Cerebellar cortex (tissue), 1 donor: ENCODE data around the gene SGO2.
"Not testable (repeated sequence)": the region's sequence is repeated elsewhere in the genome, so short reads cannot be mapped to it uniquely, and the experiment has no call there.

Source experiments
- DNase-seq: peaks from one replicate; pipeline ENCODE4 v3.0.0-alpha.2; 2015; ENCODE audit warnings: low spot score

SGO2 gene

GRCh38 chr2:200525066-200525465, 941 bp upstream of the SGO2 start:
- DNase-seq = no peak

GRCh38 chr2:200525551-200525881, 491 bp upstream of the SGO2 start:
- no peak for DNase-seq

- no peak for DNase-seq
These were observed 2.2 kb downstream of the SGO2 start for GRCh38 chr2:200528228-200528627.

GRCh38 chr2:200533754-200534153, 7.7 kb downstream of the SGO2 start:
- DNase-seq = no peak

- no peak for DNase-seq
These were observed 8.6 kb downstream of the SGO2 start for GRCh38 chr2:200534572-200534971.

GRCh38 chr2:200538139-200538538, 12.1 kb downstream of the SGO2 start:
- no peak for DNase-seq

- no peak for DNase-seq
These were observed 14.8 kb downstream of the SGO2 start for GRCh38 chr2:200540793-200541192.

- DNase-seq = not testable (repeated sequence)
These were observed 40.6 kb downstream of the SGO2 start for GRCh38 chr2:200566596-200566995.

GRCh38 chr2:200567932-200568331, 41.9 kb downstream of the SGO2 start:
- no peak for DNase-seq

GRCh38 chr2:200575957-200576356, 50.0 kb downstream of the SGO2 start:
- no peak for DNase-seq

- DNase-seq = no peak
These were observed 51.0 kb downstream of the SGO2 start for GRCh38 chr2:200577027-200577426.

GRCh38 chr2:200578778-200579177, 52.8 kb downstream of the SGO2 start:
- DNase-seq = no peak

GRCh38 chr2:200584639-200585038, 58.6 kb downstream of the SGO2 start:
- no peak for DNase-seq

- no peak for DNase-seq
These were observed 59.3 kb downstream of the SGO2 start for GRCh38 chr2:200585340-200585729.

GRCh38 chr2:200585730-200586643, 60.0 kb downstream of the SGO2 start, which contains the start of gene AOX1:
Gene AOX1, plus strand, starts transcription at chr2:200586014. Its CDS starts 95 bp downstream, at chr2:200586109.
- peak; percentile 16 for DNase-seq

GRCh38 chr2:200586644-200586975, 60.6 kb downstream of the SGO2 start:
- DNase-seq = no peak

- DNase-seq = no peak
These were observed 61.1 kb downstream of the SGO2 start for GRCh38 chr2:200587007-200587616.

GRCh38 chr2:200588076-200588678, 62.2 kb downstream of the SGO2 start:
- DNase-seq = no peak

GRCh38 chr2:200590090-200590489, 64.1 kb downstream of the SGO2 start:
- DNase-seq = no peak

- DNase-seq = no peak
These were observed 65.3 kb downstream of the SGO2 start for GRCh38 chr2:200591308-200591707.

- no peak for DNase-seq
These were observed 66.5 kb downstream of the SGO2 start for GRCh38 chr2:200592406-200593075.

GRCh38 chr2:200593905-200594304, 67.9 kb downstream of the SGO2 start:
- no peak for DNase-seq

- DNase-seq = no peak
These were observed 69.9 kb downstream of the SGO2 start for GRCh38 chr2:200595913-200596312.
